Gastrocnemius medialis (tissue), 4 donors: ENCODE results near the gene IRF3.

Experiments used
- CTCF ChIP-seq, 5 experiments: fragments of 450-650 bp in 3 of 5; fragments of 200-600 bp in 2 of 5; sonication (generic) in 2 of 5; IDR thresholded peaks in 4 of 5; conservative IDR thresholded peaks in 1 of 5; 1 replicate in 4 of 5; 2 replicates in 1 of 5; pipeline ENCODE4 v1.5.1; 2016 to 2019; ENCODE audit warnings: antibody characterized with exemption in 5 of 5, mild to moderate bottlenecking in 3 of 5, moderate library complexity in 3 of 5
- POLR2A ChIP-seq, 2 donors: fragments of 450-650 bp; IDR thresholded peaks; one replicate each; pipeline ENCODE4 v1.6.1; 2017; ENCODE audit warnings: antibody characterized with exemption in 2 of 2, mild to moderate bottlenecking in 2 of 2, moderate library complexity in 2 of 2

- no peak for TF ChIP-seq POLR2A (IDR thresholded peaks at IDR 0.05)
- TF ChIP-seq CTCF (IDR thresholded peaks at IDR 0.05 in 4 of 5, conservative IDR thresholded peaks at IDR 0.05 in 1 of 5) = no peak
Measured at GRCh38 chr19:49701271-49701786, 35.7 kb upstream of the IRF3 start.
